Measurements from ENCODE around the gene CNBP. TPM values are rescaled to one million over a fixed set of nuclear protein-coding genes. Genes with fewer than 3 reads are reported as not detected.

Gene CNBP
- total and polyA plus RNA-seq, 4 donors = 292 to 390 (median 327) TPM

DNA sequence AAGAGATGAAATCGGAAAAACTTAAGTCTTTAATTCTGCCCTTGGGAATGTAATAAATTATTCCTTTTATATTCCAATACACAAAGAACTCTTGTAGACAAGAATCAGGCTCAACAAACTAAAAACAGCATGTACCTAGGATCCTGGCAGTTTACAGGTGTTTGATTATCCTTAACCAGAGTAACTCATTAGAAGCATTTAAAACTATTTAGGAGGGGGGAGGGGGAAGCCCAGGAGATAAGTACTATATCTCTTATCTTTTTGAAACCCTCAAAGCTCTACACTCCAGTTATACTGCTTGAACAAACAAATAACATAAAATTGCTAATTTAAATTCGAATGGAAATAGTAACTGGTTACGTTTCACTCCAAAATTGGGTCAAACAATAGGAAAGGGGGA, 1.9 kb downstream of the CNBP start:
- Histone ChIP-seq H3K4me1 (ENCODE audit: control insufficient read depth in 5 of 5, insufficient read depth in 5 of 5, low read length in 5 of 5) (peaks cover 9 to 45% (median 17%) of the 10 kb centered on the region in 5 donors), H3K9me3 (ENCODE audit: control insufficient read depth in 4 of 4, insufficient read depth in 3 of 4, low read length in 3 of 4) (no peaks in the 10 kb centered on the region), H3K36me3 (ENCODE audit: control insufficient read depth in 4 of 4, insufficient read depth in 4 of 4, low read length in 4 of 4) (peaks cover 4 to 20% (median 13%) of the 10 kb centered on the region in 4 donors), H3K27me3 (ENCODE audit: control insufficient read depth in 3 of 3, insufficient read depth in 3 of 3, low read length in 2 of 3) (no peaks in the 10 kb centered on the region), H3K4me3 (no peak overlapping the region), H3K27ac (ENCODE audit: low read depth in 1 of 2, low read length in 1 of 2) (no peak overlapping the region), H3K9ac (ENCODE audit: insufficient read depth in 1 of 2, low read length in 2 of 2) (peak overlapping the region in 1 of 2 donors; percentile 83)
- DNase-seq (no peak), ATAC-seq (ENCODE audit: insufficient read depth, low FRiP score) (no peak)
- TF ChIP-seq, protein P1, sequence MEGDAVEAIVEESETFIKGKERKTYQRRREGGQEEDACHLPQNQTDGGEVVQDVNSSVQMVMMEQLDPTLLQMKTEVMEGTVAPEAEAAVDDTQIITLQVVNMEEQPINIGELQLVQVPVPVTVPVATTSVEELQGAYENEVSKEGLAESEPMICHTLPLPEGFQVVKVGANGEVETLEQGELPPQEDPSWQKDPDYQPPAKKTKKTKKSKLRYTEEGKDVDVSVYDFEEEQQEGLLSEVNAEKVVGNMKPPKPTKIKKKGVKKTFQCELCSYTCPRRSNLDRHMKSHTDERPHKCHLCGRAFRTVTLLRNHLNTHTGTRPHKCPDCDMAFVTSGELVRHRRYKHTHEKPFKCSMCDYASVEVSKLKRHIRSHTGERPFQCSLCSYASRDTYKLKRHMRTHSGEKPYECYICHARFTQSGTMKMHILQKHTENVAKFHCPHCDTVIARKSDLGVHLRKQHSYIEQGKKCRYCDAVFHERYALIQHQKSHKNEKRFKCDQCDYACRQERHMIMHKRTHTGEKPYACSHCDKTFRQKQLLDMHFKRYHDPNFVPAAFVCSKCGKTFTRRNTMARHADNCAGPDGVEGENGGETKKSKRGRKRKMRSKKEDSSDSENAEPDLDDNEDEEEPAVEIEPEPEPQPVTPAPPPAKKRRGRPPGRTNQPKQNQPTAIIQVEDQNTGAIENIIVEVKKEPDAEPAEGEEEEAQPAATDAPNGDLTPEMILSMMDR (IDR thresholded peaks at IDR 0.05; ENCODE audit: control extremely low read depth, extremely low read depth) = no peak
- 13 to 22% methylated on average over 3 of the region's 3 CpGs for WGBS, 2 donors

DNA sequence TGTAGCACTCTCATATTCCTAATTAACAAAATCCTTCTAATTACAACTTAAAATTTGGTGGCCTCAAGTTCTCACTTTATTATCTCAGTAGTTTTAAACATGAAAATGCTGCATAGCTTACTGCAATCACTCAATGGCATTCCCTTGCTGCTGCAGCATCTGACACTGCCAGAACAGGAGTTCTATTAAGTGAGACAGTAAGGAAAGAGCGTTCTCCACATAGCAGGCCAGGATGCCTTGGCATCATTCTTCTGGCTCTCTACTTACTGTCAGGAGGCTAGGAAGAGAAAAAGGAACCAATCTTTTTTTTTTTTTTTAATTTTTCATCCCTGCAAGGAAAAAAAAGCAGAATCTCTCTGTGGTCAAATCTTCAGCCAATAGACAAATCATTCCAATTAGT, 3.2 kb downstream of the CNBP start:
- 49 to 72% methylated on average over 1 of the region's 1 CpG for WGBS, 2 donors
- no peak overlapping the region for H3K4me3 ChIP-seq
- H3K4me1 ChIP-seq (ENCODE audit: control insufficient read depth in 5 of 5, insufficient read depth in 5 of 5, low read length in 5 of 5) = peaks cover 11 to 45% (median 21%) of the 10 kb centered on the region in 5 donors
- H3K36me3 ChIP-seq (ENCODE audit: control insufficient read depth in 4 of 4, insufficient read depth in 4 of 4, low read length in 4 of 4) = peaks cover 6 to 22% (median 14%) of the 10 kb centered on the region in 4 donors
- TF ChIP-seq, protein P1 (IDR thresholded peaks at IDR 0.05; ENCODE audit: control extremely low read depth, extremely low read depth) = no peak
- peak overlapping the region in 1 of 2 donors; percentile 26 for H3K27ac ChIP-seq (ENCODE audit: low read depth in 1 of 2, low read length in 1 of 2)
- DNase-seq (peak in 2 of 3 donors; percentile 31 to 50), ATAC-seq (ENCODE audit: insufficient read depth, low FRiP score) (no peak)
- H3K9me3 ChIP-seq (ENCODE audit: control insufficient read depth in 4 of 4, insufficient read depth in 3 of 4, low read length in 3 of 4) = no peaks in the 10 kb centered on the region
- peak overlapping the region in 1 of 2 donors; percentile 34 for H3K9ac ChIP-seq (ENCODE audit: insufficient read depth in 1 of 2, low read length in 2 of 2)
- no peaks in the 10 kb centered on the region for H3K27me3 ChIP-seq (ENCODE audit: control insufficient read depth in 3 of 3, insufficient read depth in 3 of 3, low read length in 2 of 3)

- WGBS, 2 donors = 73 to 91% methylated on average over 1 of the region's 1 CpG
- peaks cover 14 to 34% (median 16%) of the 10 kb centered on the region in 5 donors for H3K4me1 ChIP-seq (ENCODE audit: control insufficient read depth in 5 of 5, insufficient read depth in 5 of 5, low read length in 5 of 5)
- H3K4me3 ChIP-seq = no peak overlapping the region
- no peak for DNase-seq
- ATAC-seq (ENCODE audit: insufficient read depth, low FRiP score) = no peak
- no peaks in the 10 kb centered on the region for H3K27me3 ChIP-seq (ENCODE audit: control insufficient read depth in 3 of 3, insufficient read depth in 3 of 3, low read length in 2 of 3)
- TF ChIP-seq, protein P1 (IDR thresholded peaks at IDR 0.05; ENCODE audit: control extremely low read depth, extremely low read depth) = no peak
- no peaks in the 10 kb centered on the region for H3K9me3 ChIP-seq (ENCODE audit: control insufficient read depth in 4 of 4, insufficient read depth in 3 of 4, low read length in 3 of 4)
- no peak overlapping the region for H3K27ac ChIP-seq (ENCODE audit: low read depth in 1 of 2, low read length in 1 of 2)
- H3K36me3 ChIP-seq (ENCODE audit: control insufficient read depth in 4 of 4, insufficient read depth in 4 of 4, low read length in 4 of 4) = peaks cover 13 to 22% (median 13%) of the 10 kb centered on the region in 4 donors
- H3K9ac ChIP-seq (ENCODE audit: insufficient read depth in 1 of 2, low read length in 2 of 2) = no peak overlapping the region
Observed at GRCh38 chr3:129176051-129176450, 7.6 kb downstream of the CNBP start.

DNA sequence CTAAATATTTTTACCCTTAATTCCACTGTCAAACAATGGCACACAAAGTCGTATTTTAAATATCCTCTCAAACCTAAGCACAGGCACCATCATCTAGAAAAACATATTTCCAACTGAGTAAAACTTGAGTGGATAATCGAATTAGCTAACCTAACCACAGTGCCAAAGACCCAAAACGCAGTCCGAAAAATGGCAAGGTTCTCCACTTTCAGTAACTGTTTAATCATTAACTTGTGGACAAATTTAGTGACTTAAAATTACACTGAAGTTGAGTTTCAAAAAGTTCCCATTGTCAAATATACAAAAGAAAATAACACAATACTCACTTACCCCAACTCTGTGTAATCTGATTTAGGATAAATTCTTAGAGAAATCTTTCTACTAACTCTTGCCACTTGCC, 10.0 kb downstream of the CNBP start:
- peak overlapping the region in 1 of 2 donors; percentile 72 for H3K27ac ChIP-seq (ENCODE audit: low read depth in 1 of 2, low read length in 1 of 2)
- no peak for ATAC-seq (ENCODE audit: insufficient read depth, low FRiP score)
- no peak overlapping the region for H3K9ac ChIP-seq (ENCODE audit: insufficient read depth in 1 of 2, low read length in 2 of 2)
- H3K36me3 ChIP-seq (ENCODE audit: control insufficient read depth in 4 of 4, insufficient read depth in 4 of 4, low read length in 4 of 4) = peaks cover 19 to 42% (median 25%) of the 10 kb centered on the region in 4 donors
- no peaks in the 10 kb centered on the region for H3K27me3 ChIP-seq (ENCODE audit: control insufficient read depth in 3 of 3, insufficient read depth in 3 of 3, low read length in 2 of 3)
- peaks cover 3 to 26% (median 8%) of the 10 kb centered on the region in 5 donors for H3K4me1 ChIP-seq (ENCODE audit: control insufficient read depth in 5 of 5, insufficient read depth in 5 of 5, low read length in 5 of 5)
- TF ChIP-seq, protein P1 (IDR thresholded peaks at IDR 0.05; ENCODE audit: control extremely low read depth, extremely low read depth) = no peak
- no peak overlapping the region for H3K4me3 ChIP-seq
- 42 to 67% methylated on average over 4 of the region's 4 CpGs for WGBS, 2 donors
- H3K9me3 ChIP-seq (ENCODE audit: control insufficient read depth in 4 of 4, insufficient read depth in 3 of 4, low read length in 3 of 4) = no peaks in the 10 kb centered on the region
- no peak for DNase-seq
